Measurements from ENCODE around the gene SLC17A6.

The SLC17A6 gene

GRCh38 chr11:22337596-22338485, at the start of gene SLC17A6:
SLC17A6 (plus strand) TSS chr11:22338381; CDS start chr11:22338534, 153 bp downstream.
- DNase-seq (ENCODE audit: low read depth in 2 of 3, low spot score in 2 of 3) = no peak

GRCh38 chr11:22302368-22302767, 35.8 kb upstream of the SLC17A6 start:
- DNase-seq (ENCODE audit: low read depth in 2 of 3, low spot score in 2 of 3) = no peak

- DNase-seq (ENCODE audit: low read depth in 2 of 3, low spot score in 2 of 3) = no peak
Measured at GRCh38 chr11:22304337-22304961, 33.7 kb upstream of the SLC17A6 start.

- DNase-seq (ENCODE audit: low read depth in 2 of 3, low spot score in 2 of 3) = no peak
Measured at GRCh38 chr11:22317656-22318055, 20.5 kb upstream of the SLC17A6 start.

DNA sequence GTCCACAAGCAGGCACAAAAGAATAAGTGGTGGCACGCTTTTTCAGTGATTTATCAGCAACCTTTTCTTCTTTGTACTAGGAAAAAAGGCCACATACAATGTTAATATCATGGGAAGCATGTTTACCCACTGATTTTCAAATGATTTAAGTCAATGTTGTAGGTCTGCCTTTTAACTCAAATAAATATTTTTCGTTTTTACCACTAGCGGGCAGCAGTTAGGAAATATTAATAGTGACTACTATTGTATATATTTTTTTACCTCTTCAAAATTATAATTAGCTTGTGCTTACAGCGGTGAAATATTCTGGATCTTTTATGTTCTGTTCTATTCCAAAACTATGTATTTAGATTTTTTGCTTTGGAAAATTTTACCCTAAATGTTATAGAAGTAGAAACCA, 6.4 kb upstream of the SLC17A6 start:
- no peak for DNase-seq (ENCODE audit: low read depth in 2 of 3, low spot score in 2 of 3)

DNA sequence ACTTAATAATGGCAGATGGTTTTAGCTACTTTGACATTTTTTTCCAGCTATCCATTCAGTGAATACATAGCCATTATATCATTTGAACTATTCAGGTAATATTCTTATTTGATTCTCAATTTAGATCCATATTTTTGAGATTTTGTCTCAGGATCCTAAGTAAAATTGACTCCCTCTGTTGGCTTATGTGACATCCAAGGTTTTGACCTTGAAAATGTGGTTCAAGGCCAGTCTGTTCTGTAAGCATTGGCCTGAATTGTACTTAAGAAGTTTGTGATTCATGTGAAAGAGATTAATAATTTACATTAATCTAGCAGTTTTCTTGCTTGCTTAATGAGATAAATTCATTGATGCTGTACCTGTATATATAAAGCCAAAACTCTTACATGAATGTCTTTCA, 1.6 kb upstream of the SLC17A6 start:
- no peak for DNase-seq (ENCODE audit: low read depth in 2 of 3, low spot score in 2 of 3)

DNA sequence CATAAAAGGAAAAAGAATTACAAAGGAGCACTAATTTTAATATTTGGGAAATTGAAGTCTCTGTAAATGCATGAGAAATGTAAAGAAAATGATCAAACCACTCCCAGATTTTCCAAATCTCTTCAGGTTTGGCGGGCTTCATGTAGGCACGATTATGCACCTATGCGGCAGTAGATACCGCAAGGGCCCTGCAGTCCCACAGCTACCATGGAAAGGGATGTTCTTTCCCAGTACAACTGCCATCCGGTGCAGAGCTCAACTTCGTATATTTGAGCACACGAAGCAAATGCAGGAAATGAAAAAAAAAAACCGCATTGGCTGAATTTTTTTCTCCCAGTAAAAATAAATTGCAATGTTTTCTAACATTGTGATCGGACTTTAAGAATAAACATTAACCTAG, 1.4 kb downstream of the SLC17A6 start:
- no peak for DNase-seq (ENCODE audit: low read depth in 2 of 3, low spot score in 2 of 3)

GRCh38 chr11:22340235-22340634, 2.1 kb downstream of the SLC17A6 start:
- DNase-seq (ENCODE audit: low read depth in 2 of 3, low spot score in 2 of 3) = no peak

GRCh38 chr11:22340701-22341587, 2.8 kb downstream of the SLC17A6 start:
- DNase-seq (ENCODE audit: low read depth in 2 of 3, low spot score in 2 of 3) = no peak

DNA sequence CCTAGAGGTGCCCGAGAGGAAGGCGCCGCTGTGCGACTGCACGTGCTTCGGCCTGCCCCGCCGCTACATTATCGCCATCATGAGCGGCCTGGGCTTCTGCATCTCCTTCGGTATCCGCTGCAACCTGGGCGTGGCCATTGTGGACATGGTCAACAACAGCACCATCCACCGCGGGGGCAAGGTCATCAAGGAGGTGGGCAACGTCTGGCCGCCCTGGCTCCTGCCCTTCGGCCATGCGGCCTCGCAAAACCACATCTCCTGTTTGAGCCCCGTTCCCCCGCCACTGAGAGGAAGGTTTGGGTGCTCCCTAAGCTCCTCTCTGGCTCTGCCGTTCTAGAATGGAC, 3.4 kb downstream of the SLC17A6 start:
- no peak for DNase-seq (ENCODE audit: low read depth in 2 of 3, low spot score in 2 of 3)

- no peak for DNase-seq (ENCODE audit: low read depth in 2 of 3, low spot score in 2 of 3)
Measured at GRCh38 chr11:22342211-22343031, 4.2 kb downstream of the SLC17A6 start.

DNA sequence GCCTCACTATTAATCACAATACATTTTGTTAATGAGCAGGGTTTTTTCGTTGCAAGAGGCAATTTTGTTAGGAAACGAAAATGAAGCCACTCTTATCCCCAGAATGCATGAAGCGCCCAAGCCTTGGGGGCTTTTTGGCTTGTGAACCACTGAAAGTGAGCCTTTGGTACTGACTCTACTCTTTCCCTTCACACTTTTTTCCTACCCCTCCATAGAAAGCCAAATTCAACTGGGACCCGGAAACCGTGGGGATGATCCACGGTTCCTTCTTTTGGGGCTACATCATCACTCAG, 4.8 kb downstream of the SLC17A6 start:
- DNase-seq (ENCODE audit: low read depth in 2 of 3, low spot score in 2 of 3) = no peak

DNA sequence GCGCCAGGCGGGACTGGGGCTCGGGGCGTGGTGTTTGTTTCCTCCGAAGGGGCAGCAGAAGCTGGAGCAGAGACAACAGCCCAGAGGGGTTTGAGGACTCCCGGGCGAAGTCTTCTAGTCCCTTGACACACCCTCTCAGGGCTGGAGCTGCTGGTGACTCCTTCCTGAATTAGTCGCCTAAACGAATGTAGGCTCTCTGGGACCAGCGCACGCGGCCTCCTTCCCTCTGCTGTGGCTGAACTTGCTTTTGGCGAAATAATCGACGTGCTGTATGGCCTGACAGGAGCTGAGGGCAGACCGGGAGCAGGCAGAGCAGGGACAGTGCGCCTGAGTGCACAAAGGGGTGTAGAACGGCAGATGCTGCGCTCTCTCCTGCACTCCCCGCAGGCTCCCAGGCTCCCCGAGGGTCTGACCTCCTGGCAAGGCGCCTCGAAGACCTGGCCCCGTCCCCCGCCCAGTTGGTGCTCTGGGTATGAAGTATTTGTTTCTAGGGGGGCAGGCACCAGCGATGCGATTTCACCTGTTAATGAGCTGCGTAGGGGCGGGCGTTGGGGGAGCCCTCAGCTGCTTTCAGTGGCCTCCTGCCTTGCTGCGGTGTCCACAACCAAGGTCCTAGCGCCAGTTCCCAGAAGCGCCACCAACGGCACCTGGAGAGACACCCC, 5.3 kb downstream of the SLC17A6 start:
- no peak for DNase-seq (ENCODE audit: low read depth in 2 of 3, low spot score in 2 of 3)

DNA sequence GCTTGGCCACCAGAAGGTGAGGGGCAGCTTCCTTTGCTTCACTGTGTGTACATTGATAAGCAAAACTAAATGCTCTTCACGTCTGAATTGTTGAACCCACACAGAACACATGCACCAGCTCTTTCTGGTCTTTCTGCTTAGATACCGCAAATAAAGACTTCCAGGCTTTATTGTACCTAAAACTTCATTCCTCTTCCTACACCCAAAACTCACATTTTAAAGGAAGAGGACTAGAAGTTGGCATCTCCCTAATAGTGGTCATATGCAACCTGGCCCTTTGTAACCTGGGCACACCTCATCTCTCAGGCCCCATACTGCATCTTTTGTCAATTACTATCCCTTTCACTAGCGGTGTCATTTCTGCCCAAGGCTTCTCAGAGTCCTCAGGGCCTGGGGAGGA, 5.9 kb downstream of the SLC17A6 start:
- no peak for DNase-seq (ENCODE audit: low read depth in 2 of 3, low spot score in 2 of 3)

- no peak for DNase-seq (ENCODE audit: low read depth in 2 of 3, low spot score in 2 of 3)
Measured at GRCh38 chr11:22346282-22346681, 8.1 kb downstream of the SLC17A6 start.

DNA sequence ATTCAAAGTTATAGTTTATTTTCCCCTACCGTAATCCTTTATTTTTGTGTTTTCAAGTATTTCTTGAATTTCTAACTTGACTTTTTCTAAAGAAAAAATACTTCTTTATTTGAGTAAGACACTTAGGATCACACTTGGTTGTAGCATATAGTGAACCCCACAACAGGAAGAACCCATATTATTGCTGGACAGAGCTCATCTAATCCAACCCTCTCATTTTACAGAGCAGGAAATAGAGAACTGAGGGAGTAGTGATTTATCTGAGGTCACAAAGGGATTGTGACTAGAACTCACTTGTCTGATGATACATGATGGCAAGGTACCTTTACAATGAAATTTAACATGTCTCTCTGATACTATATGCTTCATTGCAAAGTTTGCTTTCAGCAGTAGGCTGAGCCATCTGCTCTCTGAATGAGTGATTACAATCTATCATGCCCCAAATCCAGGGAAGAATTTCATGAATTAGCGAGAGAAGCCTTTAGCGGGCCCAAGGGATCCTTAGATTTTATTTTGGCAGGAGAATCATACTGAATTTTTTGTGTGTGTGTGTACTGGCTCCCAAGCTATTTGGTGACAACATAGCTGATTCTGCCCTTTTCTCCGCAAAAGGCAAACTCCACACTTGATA, 9.8 kb downstream of the SLC17A6 start:
- no peak for DNase-seq (ENCODE audit: low read depth in 2 of 3, low spot score in 2 of 3)

DNA sequence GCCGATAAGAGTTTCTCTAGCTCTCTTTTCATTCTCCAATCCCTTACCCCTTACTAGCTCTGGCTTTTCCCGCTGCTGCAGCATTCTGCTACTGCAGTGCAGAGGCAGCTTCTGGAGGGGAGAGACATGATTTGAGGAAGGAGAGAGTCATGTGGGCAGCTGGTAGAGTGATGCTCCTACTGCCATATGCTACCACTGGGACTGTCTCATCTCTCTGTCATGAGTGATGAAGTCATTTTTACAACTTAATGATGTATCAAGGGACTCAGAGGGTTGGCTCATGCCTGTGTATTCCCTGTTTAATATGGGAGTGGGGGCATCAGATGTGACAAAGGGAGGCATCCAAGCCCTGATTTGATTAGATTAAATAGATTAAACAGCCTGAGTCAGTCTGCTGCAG, 11.3 kb downstream of the SLC17A6 start:
- no peak for DNase-seq (ENCODE audit: low read depth in 2 of 3, low spot score in 2 of 3)

DNA sequence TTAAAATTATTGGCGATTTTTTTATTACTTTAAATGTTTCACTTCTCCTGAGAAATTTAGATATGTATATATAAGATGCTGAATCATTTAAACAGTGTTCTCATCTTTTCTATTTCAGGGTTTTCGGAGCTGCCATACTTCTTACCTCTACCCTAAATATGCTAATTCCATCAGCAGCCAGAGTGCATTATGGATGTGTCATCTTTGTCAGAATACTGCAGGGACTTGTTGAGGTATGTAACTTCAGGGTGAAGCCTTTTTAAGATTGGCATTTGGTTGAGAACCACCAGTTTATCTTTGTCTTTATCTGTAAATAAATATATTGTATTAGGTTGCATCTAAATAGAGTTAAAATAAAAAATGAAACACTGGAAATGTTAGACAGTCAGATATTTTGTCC, 21.1 kb downstream of the SLC17A6 start:
- no peak for DNase-seq (ENCODE audit: low read depth in 2 of 3, low spot score in 2 of 3)

DNA sequence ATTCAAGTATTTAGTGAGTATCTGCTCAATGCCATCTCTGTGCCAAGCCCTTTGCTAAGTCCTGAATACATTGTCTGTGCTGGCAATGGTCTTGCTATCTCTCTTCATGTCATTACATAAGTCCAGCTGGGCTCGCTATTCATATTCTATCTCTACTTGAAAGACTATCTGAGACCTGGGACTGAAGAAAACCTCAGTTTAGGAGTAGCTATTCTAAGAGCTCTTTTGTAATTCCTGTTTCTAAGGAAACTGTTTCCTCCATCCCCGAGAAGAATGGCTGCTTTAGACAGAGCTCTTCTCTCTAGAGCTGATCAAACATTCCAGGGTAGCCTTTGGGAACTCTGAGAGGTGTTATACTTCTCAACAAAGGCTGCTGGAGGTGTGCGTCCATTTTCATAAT, 33.0 kb downstream of the SLC17A6 start:
- DNase-seq (ENCODE audit: low read depth in 2 of 3, low spot score in 2 of 3) = no peak

DNA sequence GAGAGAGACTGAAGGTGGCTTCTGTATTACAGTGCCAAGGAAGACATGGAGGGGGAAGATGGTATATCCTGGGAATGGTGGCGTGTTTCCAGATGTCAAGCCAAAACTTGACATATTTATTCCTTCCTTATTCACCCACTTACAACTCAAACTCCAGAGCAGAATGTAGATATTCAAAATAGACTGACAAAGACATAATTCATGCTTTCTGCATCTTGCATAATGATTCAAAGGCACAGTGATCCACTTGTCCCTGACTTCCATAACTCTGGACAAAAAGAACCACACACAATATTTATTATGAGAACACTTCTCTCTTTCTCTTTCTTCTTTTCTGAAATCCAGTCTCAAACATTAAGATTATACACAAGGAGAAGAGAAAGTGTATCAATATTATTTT, 48.9 kb downstream of the SLC17A6 start:
- DNase-seq (ENCODE audit: low read depth in 2 of 3, low spot score in 2 of 3) = no peak

All from activated CD8-positive, alpha-beta memory T cell treated with anti-CD3 and anti-CD28 coated beads for 48 hours (primary cell).